ENCODE results near the gene SMIM44.
"Not testable (repeated sequence)": the region's sequence is repeated elsewhere in the genome, so short reads cannot be mapped to it uniquely, and the experiment has no call there.

The SMIM44 gene

GRCh38 chr19:3518255-3518654, 35.0 kb upstream of the SMIM44 start:
- in situ Hi-C loops (cut with MboI; ENCODE audit: low sequenced_read_pairs) = no loop called here

GRCh38 chr19:3517638-3518037, 34.4 kb upstream of the SMIM44 start:
- in situ Hi-C loops (cut with MboI; ENCODE audit: low sequenced_read_pairs) = no loop called here

DNA sequence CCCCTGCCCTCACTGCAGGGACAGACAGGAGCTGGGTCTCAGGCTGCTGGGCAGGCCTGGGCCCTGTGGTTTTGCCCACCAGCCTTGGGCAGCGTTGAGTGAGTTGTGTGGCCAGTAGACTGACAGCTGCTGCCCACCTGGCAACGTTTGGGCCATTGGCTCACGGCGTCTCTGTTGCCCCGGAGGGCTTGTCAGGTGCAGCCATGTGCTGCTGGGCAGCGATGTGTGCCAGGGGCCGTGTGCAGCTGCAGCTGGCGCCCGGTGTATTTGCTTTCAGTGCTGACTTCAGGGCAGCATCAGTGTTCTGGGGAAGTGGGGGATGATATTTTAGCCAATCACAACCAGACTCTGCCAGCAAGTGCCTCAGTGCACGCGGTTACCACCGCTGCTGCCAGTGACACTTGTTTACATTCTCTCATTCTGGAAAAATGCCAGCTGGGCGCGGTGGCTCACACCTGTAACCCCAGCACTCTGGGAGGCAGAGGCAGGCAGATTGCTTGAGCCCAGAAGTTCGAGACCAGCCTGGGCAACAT, 33.5 kb upstream of the SMIM44 start:
- in situ Hi-C loops (cut with MboI; ENCODE audit: low sequenced_read_pairs) = no loop called here

GRCh38 chr19:3515891-3516422, 32.7 kb upstream of the SMIM44 start:
- in situ Hi-C loops (cut with MboI; ENCODE audit: low sequenced_read_pairs) = no loop called here

DNA sequence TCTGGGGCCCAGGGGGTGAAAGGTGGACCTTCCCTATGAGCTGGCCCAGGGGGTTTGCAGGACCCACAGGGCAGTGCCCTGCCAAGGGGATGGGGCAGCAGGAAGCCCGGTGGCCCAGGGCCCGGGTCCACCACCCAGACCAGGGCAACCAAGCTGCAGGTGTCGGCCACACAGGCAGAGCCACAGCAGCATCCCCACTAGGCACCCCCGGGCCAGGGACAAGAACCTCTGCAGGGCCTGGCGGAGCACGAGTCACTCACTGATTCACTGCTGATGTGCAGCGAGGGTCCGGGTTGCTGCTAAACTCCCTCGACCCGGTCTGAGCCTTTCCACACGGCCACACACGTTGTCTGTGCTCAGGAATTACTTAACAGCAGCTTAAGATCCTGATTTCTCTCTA, 31.7 kb upstream of the SMIM44 start:
- in situ Hi-C loops (cut with MboI; ENCODE audit: low sequenced_read_pairs) = no loop called here

DNA sequence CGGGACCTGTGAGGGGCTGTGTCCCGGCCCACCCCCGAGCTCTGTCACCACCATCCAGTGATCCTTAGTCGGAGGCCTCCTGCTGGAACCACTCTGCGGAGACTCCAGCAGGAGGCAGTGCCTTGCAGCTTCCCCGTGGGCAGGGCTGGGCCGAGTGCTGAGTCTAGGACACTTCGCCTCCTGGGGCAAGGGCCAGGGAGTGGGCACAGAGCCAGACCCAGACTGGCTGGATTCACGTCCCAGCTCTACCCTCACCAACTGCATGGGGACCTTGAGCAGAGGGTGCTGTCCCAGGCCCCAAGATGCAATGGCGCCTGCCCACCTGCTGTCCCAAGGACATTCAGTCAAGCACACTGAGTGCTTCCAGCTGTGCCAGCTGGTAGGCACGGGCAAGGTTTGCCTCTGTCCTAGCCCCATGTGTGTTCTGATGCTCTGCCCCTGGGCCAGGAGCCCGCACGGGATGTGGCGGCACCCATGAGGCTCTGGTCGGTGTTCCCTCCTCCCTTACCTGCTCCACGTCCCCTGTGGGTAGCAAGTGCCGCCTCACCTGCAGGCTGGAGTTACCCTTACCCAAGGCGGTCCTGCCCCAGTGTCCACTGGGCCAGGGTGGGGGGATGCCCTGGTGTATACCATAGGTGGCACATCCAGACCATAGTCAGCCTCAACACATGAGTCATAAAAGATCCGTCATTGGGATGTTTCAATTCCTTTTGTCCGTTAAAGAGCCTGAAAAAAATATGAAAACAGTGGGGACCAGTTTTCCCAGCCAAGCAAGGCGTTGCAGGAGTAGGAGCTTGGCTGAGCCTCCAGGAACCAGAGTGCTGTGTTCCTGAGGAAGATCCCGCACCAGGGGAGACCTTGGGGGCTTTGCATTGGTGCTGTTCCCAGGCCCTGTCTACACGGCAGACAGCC, 30.2 kb upstream of the SMIM44 start:
- in situ Hi-C loops (cut with MboI; ENCODE audit: low sequenced_read_pairs) = no loop called here

DNA sequence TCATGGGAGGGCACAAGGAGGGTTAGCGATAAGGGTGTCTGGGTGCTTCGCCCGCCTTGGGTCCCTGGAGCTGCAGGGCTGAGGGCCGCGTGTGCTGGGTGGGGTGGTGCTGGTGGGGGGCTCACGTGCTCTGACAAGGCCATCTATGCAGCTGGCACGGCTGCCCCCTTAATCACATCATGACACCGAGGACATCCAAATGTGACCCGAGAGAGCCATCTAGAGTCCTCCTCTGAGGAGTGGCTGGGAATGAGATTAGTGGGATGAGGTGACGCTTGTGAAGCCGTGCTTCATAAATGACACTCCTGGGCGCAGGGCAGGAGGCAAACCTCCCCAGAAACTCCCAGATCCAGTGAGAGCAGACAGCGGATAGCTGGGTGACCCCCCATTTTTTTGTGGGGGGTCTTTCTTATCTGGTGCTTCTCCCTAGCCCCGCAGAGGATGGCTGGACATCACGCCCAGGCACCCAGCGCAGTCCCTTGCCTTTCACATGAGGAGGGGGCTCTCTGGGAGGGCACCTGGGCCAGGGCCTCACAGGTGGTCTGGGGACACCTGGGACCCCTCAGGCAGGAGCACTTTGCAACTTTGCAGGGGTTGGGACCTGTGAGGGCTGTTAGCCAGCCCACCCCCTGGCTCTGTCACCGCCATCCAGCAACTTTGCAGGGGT, 29.5 kb upstream of the SMIM44 start:
- in situ Hi-C loops (cut with MboI; ENCODE audit: low sequenced_read_pairs) = no loop called here

DNA sequence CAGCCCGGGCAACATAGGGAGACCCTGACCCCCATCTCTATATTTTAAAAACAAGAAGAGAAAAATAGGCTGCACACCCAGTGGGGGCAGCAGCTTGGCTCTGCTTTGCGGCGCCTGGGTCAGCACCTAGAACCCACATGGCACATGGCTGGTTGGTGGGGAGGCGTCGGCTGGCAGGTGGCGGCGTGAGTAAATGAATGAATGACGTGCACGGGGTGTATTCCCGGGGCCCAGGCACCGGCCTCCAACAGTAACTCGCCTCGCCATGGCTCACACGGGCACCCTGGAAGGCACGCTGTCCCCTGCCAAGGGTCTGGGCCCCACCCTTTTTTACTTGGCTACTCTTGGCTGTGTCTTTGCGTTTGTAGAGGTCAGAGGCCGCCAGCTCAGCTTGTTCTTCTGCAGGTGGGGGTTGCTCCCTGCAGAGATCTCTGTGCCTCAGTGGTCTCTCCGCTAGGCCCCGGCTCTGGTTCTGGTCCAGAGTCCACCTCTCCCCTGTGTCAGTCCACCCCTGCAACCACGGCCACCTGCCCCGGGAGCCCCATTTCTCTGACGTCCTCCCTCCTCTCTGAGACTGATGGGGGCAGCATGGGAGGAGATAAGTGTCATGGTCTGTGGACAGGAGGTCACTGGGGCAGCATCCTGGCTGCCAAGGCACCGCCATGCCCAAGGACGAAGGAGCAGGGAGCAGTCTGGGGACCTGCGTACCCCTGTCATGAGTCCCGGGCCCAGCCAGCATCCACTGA, 28.4 kb upstream of the SMIM44 start:
- in situ Hi-C loops (cut with MboI; ENCODE audit: low sequenced_read_pairs) = no loop called here

DNA sequence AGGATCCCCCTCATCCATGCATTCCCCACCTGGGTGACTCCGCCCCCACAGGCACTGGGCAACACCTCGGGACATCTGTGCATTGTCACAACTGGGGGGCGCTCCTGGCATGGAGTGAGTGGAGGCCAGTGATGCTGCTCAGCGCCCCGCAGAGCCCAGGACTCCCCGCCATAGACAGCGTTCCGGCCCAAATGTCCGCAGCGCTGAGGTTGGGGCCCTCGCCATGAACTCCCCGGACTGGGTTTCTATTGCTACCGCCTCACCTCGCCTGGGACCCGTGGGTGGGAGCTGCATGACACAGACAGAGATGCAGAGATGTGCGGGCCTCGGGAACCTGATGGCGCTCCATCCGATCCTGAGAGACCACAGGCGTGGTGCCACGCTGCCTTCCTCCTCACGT, 27.5 kb upstream of the SMIM44 start:
- in situ Hi-C loops (cut with MboI; ENCODE audit: low sequenced_read_pairs) = no loop called here

GRCh38 chr19:3509566-3509989, 26.3 kb upstream of the SMIM44 start:
- in situ Hi-C loops (cut with MboI; ENCODE audit: low sequenced_read_pairs) = no loop called here

- in situ Hi-C loops (cut with MboI; ENCODE audit: low sequenced_read_pairs) = no loop called here
Observed at GRCh38 chr19:3508771-3509535, 25.7 kb upstream of the SMIM44 start.

DNA sequence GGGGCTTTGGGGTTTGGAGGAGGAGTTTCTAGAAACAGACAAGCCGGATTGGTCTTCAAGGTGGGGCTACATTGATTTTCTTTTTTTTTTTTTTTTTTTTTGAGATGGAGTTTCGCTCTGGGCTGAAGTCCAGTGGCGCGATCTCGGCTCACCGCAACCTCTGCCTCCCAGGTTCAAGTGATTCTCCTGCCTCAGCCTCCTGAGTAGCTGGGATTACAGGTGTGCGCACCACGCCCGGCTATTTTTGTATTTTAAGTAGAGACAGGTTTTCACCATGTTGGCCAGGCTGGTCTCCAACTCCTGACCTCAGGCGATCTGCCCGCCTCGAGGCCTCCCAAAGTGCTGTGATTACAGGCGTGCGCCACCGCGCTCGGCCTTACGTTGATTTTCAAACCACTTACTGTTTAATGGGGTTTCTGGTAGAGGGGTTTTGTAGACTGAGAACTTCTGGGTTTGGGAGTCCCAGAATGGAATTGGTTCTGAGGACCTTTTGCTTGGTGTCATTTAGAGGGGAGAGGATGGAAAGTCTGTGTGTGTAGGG, 24.9 kb upstream of the SMIM44 start:
- in situ Hi-C loops (cut with MboI; ENCODE audit: low sequenced_read_pairs) = not testable (repeated sequence)

GRCh38 chr19:3507371-3508120, 24.3 kb upstream of the SMIM44 start:
- in situ Hi-C loops (cut with MboI; ENCODE audit: low sequenced_read_pairs) = no loop called here

DNA sequence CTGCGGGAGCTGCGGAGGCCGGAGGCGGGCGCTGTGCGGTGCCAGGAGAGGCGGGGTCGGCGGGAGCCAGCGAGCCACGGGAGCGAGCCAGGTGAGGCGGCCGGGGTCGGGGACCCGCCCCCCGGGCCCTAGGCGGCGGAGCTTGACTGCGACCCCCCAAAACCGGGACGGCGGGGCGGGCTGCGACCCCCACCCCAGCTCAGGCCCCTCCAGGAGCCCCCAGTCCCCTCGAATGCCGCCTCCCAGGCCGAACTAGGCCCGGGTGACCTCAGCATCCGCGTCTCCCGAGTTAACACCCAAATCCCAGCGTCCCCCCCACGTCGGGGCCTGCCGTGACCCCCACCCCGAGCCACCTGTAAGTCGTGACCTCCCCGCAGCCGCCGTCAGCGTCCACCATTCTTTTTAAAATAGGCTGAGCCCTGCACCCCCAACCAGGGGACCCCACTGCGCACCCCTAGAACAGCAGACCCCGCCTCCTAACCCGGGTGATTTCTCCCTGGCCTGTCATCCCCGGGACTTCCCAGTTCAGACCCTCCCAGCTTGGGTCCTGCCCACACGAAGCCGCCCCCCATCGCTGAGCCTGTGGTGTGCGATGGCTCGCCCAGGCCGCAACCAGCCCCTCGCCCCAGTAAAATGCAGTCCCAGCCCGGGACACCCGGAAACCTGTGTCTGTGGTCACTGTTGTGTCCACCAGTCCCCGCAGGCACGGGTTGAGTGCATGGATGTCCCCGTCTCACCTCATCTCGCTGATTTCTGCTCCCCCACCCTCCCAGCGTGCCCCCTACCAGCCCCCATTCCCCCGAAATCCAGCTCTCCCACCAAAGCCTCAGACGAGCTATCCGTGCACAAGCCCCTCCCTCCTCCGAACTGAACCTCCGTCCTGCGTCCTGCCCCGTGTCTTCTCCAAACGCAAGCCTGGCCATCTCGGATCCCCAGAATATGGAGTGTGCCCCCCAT, 23.4 kb upstream of the SMIM44 start:
- in situ Hi-C loops (cut with MboI; ENCODE audit: low sequenced_read_pairs) = no loop called here

DNA sequence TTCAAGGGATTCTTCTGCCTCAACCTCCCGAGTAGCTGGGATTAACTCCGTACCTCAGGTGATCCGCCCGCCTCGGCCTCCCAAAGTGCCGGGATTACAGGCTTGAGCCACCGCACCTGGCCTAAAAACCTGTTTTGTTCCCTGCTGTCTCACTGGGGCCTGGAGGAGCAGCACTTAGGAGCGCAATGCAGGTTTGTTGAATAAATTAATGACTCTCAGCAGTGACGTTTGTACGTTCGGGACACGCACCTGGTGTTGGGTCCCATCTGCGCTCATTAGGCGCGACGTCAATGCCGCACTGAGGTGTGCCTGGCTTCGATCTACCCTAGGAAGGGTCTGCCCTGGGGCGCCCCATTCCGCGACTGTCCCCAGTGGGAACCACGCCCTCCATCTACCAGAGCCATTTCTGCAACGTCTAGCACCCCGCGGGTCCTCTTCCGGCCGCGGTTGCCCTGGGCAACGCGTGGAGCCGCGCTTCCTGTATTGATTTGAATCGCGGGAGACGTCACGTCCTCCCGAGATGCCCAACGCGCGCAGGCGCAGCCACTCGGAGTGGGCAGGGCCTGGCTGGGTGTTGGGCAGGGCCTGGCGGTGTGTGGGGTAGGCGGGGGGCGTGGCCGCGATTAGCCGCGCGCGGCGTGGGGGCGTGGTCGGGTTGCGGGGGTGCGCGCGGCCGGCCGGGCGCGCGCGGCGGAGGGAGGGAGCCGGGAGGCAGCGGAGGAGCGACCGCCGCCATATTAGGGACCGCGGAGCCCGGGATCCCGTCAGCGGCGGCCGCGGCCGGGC, 22.6 kb upstream of the SMIM44 start, which contains the start of gene FZR1:
Gene FZR1 (plus strand): TSS at position 714 of the 786 bp plus-strand sequence. CDS start 16,679 bp downstream, outside the sequence.
- in situ Hi-C loops (cut with MboI; ENCODE audit: low sequenced_read_pairs) = no loop called here

DNA sequence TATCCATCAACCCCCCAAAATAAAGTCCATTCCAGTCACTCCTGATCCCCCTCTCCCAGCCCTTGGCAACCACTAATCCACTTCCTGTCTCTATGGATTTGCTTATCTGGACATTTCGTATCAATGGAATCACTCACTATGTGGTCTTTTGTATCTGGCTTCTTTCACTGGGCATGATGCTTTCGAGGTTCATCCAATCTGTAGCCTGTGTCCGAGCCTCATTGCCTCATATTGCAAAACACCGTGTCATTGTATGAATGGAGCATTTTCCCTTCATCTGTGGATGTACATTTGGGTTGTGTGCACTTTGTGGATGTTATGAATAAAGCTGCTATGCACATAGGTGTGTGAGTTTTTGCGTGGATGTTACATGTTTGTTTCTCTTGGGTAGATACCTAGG, 21.5 kb upstream of the SMIM44 start:
- in situ Hi-C loops (cut with MboI; ENCODE audit: low sequenced_read_pairs) = no loop called here

- in situ Hi-C loops (cut with MboI; ENCODE audit: low sequenced_read_pairs) = no loop called here
Observed at GRCh38 chr19:3503036-3503572, 19.9 kb upstream of the SMIM44 start.
